K562 (cell line): ENCODE results near the gene DYDC1. TPM values are rescaled to one million over a fixed set of nuclear protein-coding genes. Genes with fewer than 3 reads are reported as not detected.

Experiments
- ATAC-seq: fragments of 200-7000 bp; cut with Tn5 transposase; 3 replicates; pipeline ENCODE4 v1.9.1; 2020; ENCODE audit warnings: moderate library complexity
- BruUV-seq: library from RNA; stranded (reverse); fragments of 400-500 nt; replicated peaks from 2 replicates; lab custom pipeline; 2021; lab: Mats Ljungman, UMichigan
- CTCF ChIA-PET: fragments of 300-600 bp; formaldehyde crosslinking; extraction: SDS; loops from one replicate; lab custom pipeline; 2021; ENCODE audit warnings: low intra/inter-chr PET ratio; lab: Yijun Ruan, JAX
- POLR2A ChIA-PET: fragments of 300-600, 350-650 bp; sonication (Branson Sonifier 250); formaldehyde crosslinking; extraction: SDS; loops from one replicate; lab custom pipeline; 2021; ENCODE audit warnings: antibody characterized with exemption, inconsistent platforms; lab: Yijun Ruan, JAX
- DNase-seq, 4 experiments: peaks; one replicate each; pipeline versions ENCODE4 v3.0.0 to v3.0.0-alpha.2; 2011 to 2018; ENCODE audit warnings: low spot score in 3 of 4, mixed read lengths in 3 of 4; ENCODE audit errors: extremely low read depth in 1 of 4
- FAIRE-seq: peaks from 2 replicates; lab custom pipeline; 2011; peaks lifted over from hg19 to GRCh38; lab: Jason Lieb, UNC
- H2AFZ ChIP-seq: 2 replicates; pipeline ENCODE4 v1.6.0; 2011; ENCODE audit warnings: low read depth, low read length, control low read depth, inconsistent platforms
- H3K27ac ChIP-seq: fragments of 200-600 bp; 3 replicates; pipeline ENCODE4 v1.8.0; 2011; ENCODE audit warnings: low read depth, mild to moderate bottlenecking, control low read depth, inconsistent platforms, low read length, moderate library complexity, mixed read lengths; ENCODE audit errors: extremely low read depth
- H3K27me3 ChIP-seq, 2 experiments: fragments of 300-600 bp in 1 of 2; 2 replicates in 1 of 2; 3 replicates in 1 of 2; pipeline versions ENCODE4 v1.6.0 to v1.8.0; 2011; ENCODE audit warnings: inconsistent platforms in 2 of 2, low read length in 2 of 2, mild to moderate bottlenecking in 1 of 2, mixed read lengths in 1 of 2, moderate library complexity in 1 of 2; ENCODE audit not compliant: control insufficient read depth in 2 of 2, insufficient read depth in 2 of 2
- H3K36me3 ChIP-seq: fragments of 300-600 bp; 3 replicates; pipeline ENCODE4 v1.8.0; 2011; ENCODE audit warnings: mild to moderate bottlenecking, low read length, inconsistent platforms; ENCODE audit not compliant: control insufficient read depth, insufficient read depth
- H3K4me1 ChIP-seq, 2 experiments: fragments of 200-600 bp in 1 of 2; replicated peaks in 1 of 2; 2 replicates in 1 of 2; 3 replicates in 1 of 2; pipeline versions ENCODE4 v1.5.1 to v1.8.0; 2011; ENCODE audit warnings: inconsistent platforms in 2 of 2, low read length in 2 of 2, mild to moderate bottlenecking in 1 of 2, mixed read lengths in 1 of 2, moderate library complexity in 1 of 2; ENCODE audit not compliant: control insufficient read depth in 2 of 2, insufficient read depth in 2 of 2
- H3K4me2 ChIP-seq: 2 replicates; pipeline ENCODE4 v1.6.1; 2011; ENCODE audit warnings: low read length, control low read depth, inconsistent platforms, mixed read lengths; ENCODE audit not compliant: insufficient read depth
- H3K4me3 ChIP-seq: fragments of 200-600 bp; sonication (generic), shearing (Covaris generic); 2 replicates; pipeline ENCODE4 v1.5.1; 2016; ENCODE audit warnings: control low read depth, inconsistent platforms
- H3K79me2 ChIP-seq: fragments of 200-600 bp; 3 replicates; pipeline ENCODE4 v1.8.0; 2011; ENCODE audit warnings: low read length, inconsistent platforms; ENCODE audit not compliant: control insufficient read depth, insufficient read depth
- H3K9ac ChIP-seq, 2 experiments: 2 replicates each; pipeline versions ENCODE4 v1.6.0 to v1.6.1; 2011; ENCODE audit warnings: low read depth in 2 of 2, low read length in 2 of 2, control low read depth in 1 of 2, inconsistent platforms in 1 of 2, mild to moderate bottlenecking in 1 of 2, mixed read lengths in 1 of 2; ENCODE audit not compliant: insufficient read depth in 1 of 2
- H3K9me1 ChIP-seq: one replicate; pipeline ENCODE4 v1.6.0; 2011; ENCODE audit warnings: inconsistent platforms, mild to moderate bottlenecking, low read length, moderate library complexity; ENCODE audit not compliant: control insufficient read depth, insufficient read depth
- H3K9me3 ChIP-seq: replicated peaks from 2 replicates; pipeline ENCODE4 v1.5.1; 2011; ENCODE audit warnings: low read depth, low read length, inconsistent platforms; ENCODE audit not compliant: control insufficient read depth, insufficient read depth
- H4K20me1 ChIP-seq: replicated peaks from 2 replicates; pipeline ENCODE4 v1.6.1; 2011; ENCODE audit warnings: low read length, inconsistent platforms, mixed read lengths; ENCODE audit not compliant: control insufficient read depth, insufficient read depth
- CSDE1 ChIP-seq, 2 experiments: fragments of 450-650 bp; IDR thresholded peaks; 2 replicates each; pipeline ENCODE4 v1.6.1; 2016; ENCODE audit warnings: mild to moderate bottlenecking in 1 of 2
- CUX1 ChIP-seq: fragments of 200-800 bp; sonication (Bioruptor generic); IDR thresholded peaks from 2 replicates; pipeline ENCODE4 v1.6.1; 2016; ENCODE audit warnings: missing genetic modification characterization, missing compliant biosample characterization
- EP300 ChIP-seq: IDR thresholded peaks from 2 replicates; pipeline ENCODE4 v1.6.1; 2012; ENCODE audit warnings: low read length, improper control_type of control experiment
- FOXK2 ChIP-seq, 2 experiments: fragments of 450-650 bp; IDR thresholded peaks in 1 of 2; conservative IDR thresholded peaks in 1 of 2; 2 replicates each; pipeline ENCODE4 v1.6.1; 2016; ENCODE audit warnings: low read depth in 2 of 2, mild to moderate bottlenecking in 1 of 2
- JUNB ChIP-seq: fragments of 450-650 bp; formaldehyde crosslinking; conservative IDR thresholded peaks from 2 replicates; pipeline ENCODE4 v1.4.0; 2020; ENCODE audit warnings: mild to moderate bottlenecking
- MAZ ChIP-seq, 2 experiments: fragments of 450-650 bp in 1 of 2; sonication (generic) in 1 of 2; formaldehyde crosslinking; IDR thresholded peaks in 1 of 2; conservative IDR thresholded peaks in 1 of 2; 2 replicates each; pipeline versions ENCODE4 v1.4.0 to v1.5.0; 2020; ENCODE audit warnings: mild to moderate bottlenecking in 1 of 2, missing genetic modification reagents in 1 of 2
- MTA3 ChIP-seq: fragments of 450-650 bp; formaldehyde crosslinking; IDR thresholded peaks from 2 replicates; pipeline ENCODE4 v1.6.1; 2017; ENCODE audit warnings: mild to moderate bottlenecking, borderline replicate concordance
- SLC30A9 ChIP-seq: fragments of 250-450 bp; sonication (Bioruptor Pico); IDR thresholded peaks from 2 replicates; pipeline ENCODE4 v1.8.0; 2022; ENCODE audit warnings: mild to moderate bottlenecking, moderate library complexity
- SRSF3 ChIP-seq: fragments of 200-400 bp; formaldehyde crosslinking; IDR thresholded peaks from 2 replicates; pipeline ENCODE4 v1.6.1; 2016; ENCODE audit warnings: mild to moderate bottlenecking, low read length, moderate library complexity; ENCODE audit not compliant: insufficient read depth
- TCF3 ChIP-seq: sonication (generic); formaldehyde crosslinking; IDR thresholded peaks from 2 replicates; pipeline ENCODE4 v1.4.0; 2020; ENCODE audit warnings: mild to moderate bottlenecking, missing genetic modification reagents
- YBX1 ChIP-seq: fragments of 450-650 bp; IDR thresholded peaks from 2 replicates; pipeline ENCODE4 v1.7.1; 2016; ENCODE audit warnings: mild to moderate bottlenecking
- ZFP36 ChIP-seq: fragments of 150-350 bp; IDR thresholded peaks from 2 replicates; pipeline ENCODE4 v1.6.1; 2018; ENCODE audit warnings: low read length, low read depth; ENCODE audit not compliant: partially characterized antibody
- ZNF146 ChIP-seq: IDR thresholded peaks from one replicate; pipeline ENCODE4 v1.6.1; 2018; ENCODE audit warnings: missing compliant biosample characterization; ENCODE audit not compliant: unreplicated experiment
- ZNF232 ChIP-seq: sonication (generic); formaldehyde crosslinking; IDR thresholded peaks from 2 replicates; pipeline ENCODE4 v1.8.0; 2022; ENCODE audit warnings: mild to moderate bottlenecking, missing genetic modification reagents
- ZNF253 ChIP-seq: fragments of 250-450 bp; sonication (Bioruptor Pico); conservative IDR thresholded peaks from 2 replicates; pipeline ENCODE4 v1.6.1; 2021; ENCODE audit warnings: mild to moderate bottlenecking
- ZNF518B ChIP-seq: fragments of 250-450 bp; sonication (Bioruptor Pico); IDR thresholded peaks from 2 replicates; pipeline ENCODE4 v1.5.0; 2021; ENCODE audit warnings: mild to moderate bottlenecking, moderate library complexity
- WGBS: fragments of 100-300 bp; shearing (Covaris generic); methylation state at CpG from one replicate; pipeline ENCODE4 v1.1.6; 2016; ENCODE audit warnings: low coverage, mixed read lengths; ENCODE audit not compliant: insufficient coverage; ENCODE audit errors: missing lambda C conversion rate; 5-methylcytosine and 5-hydroxymethylcytosine counted together
- in situ Hi-C: fragments of 300-500 bp; cut with MboI; formaldehyde crosslinking; loops from 4 replicates; pipeline ENCODE4 v1.15.0; 2018; ENCODE audit warnings: inconsistent platforms, mixed read lengths
- intact Hi-C: fragments of 100-400 bp; cut with micrococcal nuclease; formaldehyde crosslinking; loops from 2 replicates; pipeline ENCODE4 v1.14.2; 2022
- polyA plus RNA-seq, 8 experiments: library from polyadenylated mRNA; depleted of rRNA in 4 of 8; stranded (reverse) in 5 of 8; unstranded in 3 of 8; fragments of >200 nt; fragmentation: Nextera tagmentation in 2 of 8; fragmentation: Illumina TruSeq in 1 of 8; extraction: Ambion mirVana in 2 of 8; extraction: Trizol in 1 of 8; gene quantifications; 2 replicates each; pipeline versions ENCODE4 v1.2.1 to v1.2.3, GENCODE V29; 2011 to 2014; ENCODE audit warnings: inconsistent platforms in 1 of 8, missing spikeins in 1 of 8
- total RNA-seq, 7 experiments: library from RNA; depleted of rRNA in 6 of 7; stranded (reverse); fragments of >200 nt in 6 of 7; fragmentation: Illumina TruSeq in 2 of 7; extraction: Trizol in 2 of 7; gene quantifications; 2 replicates each; pipeline versions ENCODE4 v1.2.1 to v1.2.3, GENCODE V29; 2011 to 2021; ENCODE audit warnings: low replicate concordance in 1 of 7

DYDC1 gene
- total and polyA plus RNA-seq, 9 of the 15 experiments (the other 6 are each of a cell fraction or from before 2014, with no cell fraction given), result not detected

- no peaks in the 10 kb centered on the region for H3K9me1 ChIP-seq
- no peaks in the 10 kb centered on the region for H3K4me1 ChIP-seq
- H3K4me3 ChIP-seq, result no peak overlapping the region
- H3K9me3 ChIP-seq, result no peaks in the 10 kb centered on the region
- H3K27ac ChIP-seq, result no peak overlapping the region
- FAIRE-seq (peak; percentile 19), DNase-seq (peak in 1 of 4 experiments; percentile 1), ATAC-seq (no peak)
- no TSS peak for BruUV-seq
- H2AFZ ChIP-seq, result no peak overlapping the region
- H3K79me2 ChIP-seq, result no peaks in the 10 kb centered on the region
- no peaks in the 10 kb centered on the region for H4K20me1 ChIP-seq
- in situ Hi-C loops (no loop called here), intact Hi-C loops (no loop called here)
- H3K36me3 ChIP-seq, result no peaks in the 10 kb centered on the region
- H3K9ac ChIP-seq, result no peak overlapping the region
- H3K27me3 ChIP-seq, result peaks cover 8 to 21% of the 10 kb centered on the region in 2 experiments; a peak in 4 of 5 replicates
- ChIA-PET POLR2A (no interaction called here), CTCF (interaction anchor here (0.6 kb wide), 1 partner anchor 16 kb away, joined by 3 read pairs; no protein-coding TSS in a partner anchor)
- 1% methylated on average over 5 of the region's 5 CpGs for WGBS
- no peak overlapping the region for H3K4me2 ChIP-seq
- no peak for TF ChIP-seq ZNF232 (CRISPR knock-in tag)
- TF ChIP-seq ZFP36, result no peak
- no peak for TF ChIP-seq TCF3 (CRISPR knock-in tag)
- TF ChIP-seq ZNF146, result no peak
- TF ChIP-seq ZNF253, result no peak
- TF ChIP-seq JUNB (CRISPR knock-in tag), result no peak
- no peak for TF ChIP-seq FOXK2 (conservative IDR thresholded peaks at IDR 0.05 in 1 of 2, IDR thresholded peaks at IDR 0.05 in 1 of 2; ENCODE audit: low read depth in 2 of 2)
- TF ChIP-seq YBX1, result no peak
- no peak for TF ChIP-seq CUX1 (CRISPR knock-in tag)
- no peak for TF ChIP-seq MAZ (CRISPR knock-in tag; conservative IDR thresholded peaks at IDR 0.05 in 1 of 2, IDR thresholded peaks at IDR 0.05 in 1 of 2)
- TF ChIP-seq ZNF518B (CRISPR knock-in tag), result no peak
- no peak for TF ChIP-seq SLC30A9 (CRISPR knock-in tag)
- no peak for TF ChIP-seq SRSF3
- TF ChIP-seq CSDE1 (IDR thresholded peaks at IDR 0.05), result no peak
- TF ChIP-seq EP300, result no peak
- no peak for TF ChIP-seq MTA3
Measured at GRCh38 chr10:80288849-80289248, 67.7 kb downstream of the DYDC1 start.
